ENCODE measurements around the gene YIPF2.

YIPF2 gene

DNA sequence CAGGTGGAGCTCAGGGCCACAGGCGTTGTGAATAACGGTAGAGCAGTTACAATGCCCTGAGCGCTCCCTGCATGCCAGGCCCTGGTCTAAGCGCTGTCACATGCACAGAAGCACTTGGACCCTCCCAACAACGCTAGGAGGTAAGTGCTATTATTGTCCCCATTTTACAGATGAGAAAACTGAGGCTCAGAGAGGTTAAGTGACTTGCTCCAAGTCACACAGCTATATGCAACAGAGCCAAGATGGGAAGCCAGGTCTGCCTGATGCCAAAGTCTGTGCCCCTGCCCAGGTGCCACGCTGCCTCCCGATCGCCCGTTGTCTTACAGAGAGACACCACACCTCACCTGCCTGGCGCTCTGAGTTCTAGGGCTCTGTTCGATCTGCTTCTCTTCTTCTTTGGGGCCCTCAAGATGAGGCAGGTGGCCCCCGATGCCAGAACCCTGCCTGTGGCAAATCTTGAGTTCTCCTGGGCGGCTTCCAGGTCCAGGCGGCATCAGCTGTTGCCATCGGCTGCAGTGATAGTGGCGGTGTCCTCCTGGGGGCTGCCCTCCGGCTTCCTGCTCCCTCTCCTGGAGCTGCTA lies 20.0 kb downstream of the YIPF2 start:
- H3K4me3 ChIP-seq (replicated peaks in 1 of 2; ENCODE audit: low read depth in 2 of 2, low read length in 2 of 2): no peak overlapping the region
- no peak for DNase-seq (ENCODE audit: low read depth in 2 of 2)
- TF ChIP-seq, protein P1, sequence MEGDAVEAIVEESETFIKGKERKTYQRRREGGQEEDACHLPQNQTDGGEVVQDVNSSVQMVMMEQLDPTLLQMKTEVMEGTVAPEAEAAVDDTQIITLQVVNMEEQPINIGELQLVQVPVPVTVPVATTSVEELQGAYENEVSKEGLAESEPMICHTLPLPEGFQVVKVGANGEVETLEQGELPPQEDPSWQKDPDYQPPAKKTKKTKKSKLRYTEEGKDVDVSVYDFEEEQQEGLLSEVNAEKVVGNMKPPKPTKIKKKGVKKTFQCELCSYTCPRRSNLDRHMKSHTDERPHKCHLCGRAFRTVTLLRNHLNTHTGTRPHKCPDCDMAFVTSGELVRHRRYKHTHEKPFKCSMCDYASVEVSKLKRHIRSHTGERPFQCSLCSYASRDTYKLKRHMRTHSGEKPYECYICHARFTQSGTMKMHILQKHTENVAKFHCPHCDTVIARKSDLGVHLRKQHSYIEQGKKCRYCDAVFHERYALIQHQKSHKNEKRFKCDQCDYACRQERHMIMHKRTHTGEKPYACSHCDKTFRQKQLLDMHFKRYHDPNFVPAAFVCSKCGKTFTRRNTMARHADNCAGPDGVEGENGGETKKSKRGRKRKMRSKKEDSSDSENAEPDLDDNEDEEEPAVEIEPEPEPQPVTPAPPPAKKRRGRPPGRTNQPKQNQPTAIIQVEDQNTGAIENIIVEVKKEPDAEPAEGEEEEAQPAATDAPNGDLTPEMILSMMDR (IDR thresholded peaks at IDR 0.05; ENCODE audit: low read depth, low read length): no peak

DNA sequence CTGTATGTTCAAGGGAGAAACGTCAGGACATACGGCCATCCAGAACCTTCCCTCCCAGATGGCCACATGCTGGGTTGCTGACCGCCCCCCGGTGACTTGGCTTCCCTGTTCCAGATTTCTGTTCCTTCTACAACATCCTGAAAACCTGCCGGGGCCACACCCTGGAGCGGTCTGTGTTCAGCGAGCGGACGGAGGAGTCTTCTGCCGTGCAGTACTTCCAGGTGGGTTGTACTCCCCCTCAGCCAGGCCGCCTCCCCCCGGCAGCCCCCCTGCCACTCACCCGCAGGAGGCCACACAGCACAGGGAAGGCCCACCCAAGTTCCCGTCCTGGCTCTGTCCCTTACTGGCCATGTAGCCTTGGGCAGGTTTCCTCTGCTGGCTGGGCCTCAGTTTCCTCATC lies 20.5 kb downstream of the YIPF2 start:
- H3K4me3 ChIP-seq (replicated peaks in 1 of 2; ENCODE audit: low read depth in 2 of 2, low read length in 2 of 2): no peak overlapping the region
- no peak for DNase-seq (ENCODE audit: low read depth in 2 of 2)

DNA sequence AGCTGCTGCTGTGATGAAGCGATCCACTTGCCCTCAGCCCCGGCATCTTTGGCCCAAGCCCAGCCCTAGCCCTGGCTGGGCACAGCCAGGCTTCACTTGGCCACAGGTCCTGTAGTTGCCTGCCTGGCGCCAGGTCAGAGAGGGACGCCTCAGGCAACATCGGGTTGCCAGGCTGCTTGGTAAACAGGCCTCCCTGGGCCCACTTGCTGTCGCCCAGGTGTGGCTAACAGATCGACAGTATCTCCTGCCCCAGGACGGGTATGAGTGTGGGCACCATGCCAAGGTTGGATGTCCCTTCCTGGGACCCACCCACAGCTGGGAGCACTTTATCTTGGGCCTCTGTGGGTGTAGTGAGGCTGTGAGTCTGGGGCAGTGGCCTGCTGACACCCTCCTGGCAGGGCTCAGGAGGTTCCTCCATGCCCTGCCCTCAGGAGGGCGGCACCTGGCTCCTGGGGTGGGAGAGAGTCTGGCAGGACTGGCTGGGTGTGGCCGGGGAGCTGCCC lies 29.2 kb downstream of the YIPF2 start:
- no peak for DNase-seq (ENCODE audit: low read depth in 2 of 2)
- TF ChIP-seq, protein P1 (IDR thresholded peaks at IDR 0.05; ENCODE audit: low read depth, low read length): no peak
- no peak overlapping the region for H3K4me3 ChIP-seq (replicated peaks in 1 of 2; ENCODE audit: low read depth in 2 of 2, low read length in 2 of 2)

More for the DNA sequence above, 20.5 kb downstream of the YIPF2 start:
- TF ChIP-seq, protein P1 (IDR thresholded peaks at IDR 0.05; ENCODE audit: low read depth, low read length): no peak

DNA sequence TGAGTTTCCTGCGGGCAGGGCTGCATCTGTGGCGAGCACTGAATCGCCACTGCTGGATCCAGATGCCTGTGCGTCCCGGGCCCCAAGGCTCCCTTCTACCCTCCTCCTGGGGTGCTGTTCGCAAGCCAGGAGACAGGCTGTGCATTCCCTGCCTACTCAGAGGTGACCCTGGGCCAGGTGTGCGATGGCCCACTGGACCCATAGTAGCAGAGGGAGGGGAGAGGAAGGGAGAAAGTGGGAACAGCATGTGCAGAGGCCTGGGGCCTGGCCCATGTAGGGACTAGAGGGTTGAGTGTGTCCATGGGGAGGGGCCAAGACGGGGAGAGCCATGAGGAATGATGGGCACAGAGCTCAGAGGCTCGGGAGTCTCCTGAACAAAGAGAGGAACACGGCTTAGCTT lies 29.8 kb downstream of the YIPF2 start:
- no peak overlapping the region for H3K4me3 ChIP-seq (replicated peaks in 1 of 2; ENCODE audit: low read depth in 2 of 2, low read length in 2 of 2)
- DNase-seq (ENCODE audit: low read depth in 2 of 2): no peak
- TF ChIP-seq, protein P1 (IDR thresholded peaks at IDR 0.05; ENCODE audit: low read depth, low read length): no peak

DNA sequence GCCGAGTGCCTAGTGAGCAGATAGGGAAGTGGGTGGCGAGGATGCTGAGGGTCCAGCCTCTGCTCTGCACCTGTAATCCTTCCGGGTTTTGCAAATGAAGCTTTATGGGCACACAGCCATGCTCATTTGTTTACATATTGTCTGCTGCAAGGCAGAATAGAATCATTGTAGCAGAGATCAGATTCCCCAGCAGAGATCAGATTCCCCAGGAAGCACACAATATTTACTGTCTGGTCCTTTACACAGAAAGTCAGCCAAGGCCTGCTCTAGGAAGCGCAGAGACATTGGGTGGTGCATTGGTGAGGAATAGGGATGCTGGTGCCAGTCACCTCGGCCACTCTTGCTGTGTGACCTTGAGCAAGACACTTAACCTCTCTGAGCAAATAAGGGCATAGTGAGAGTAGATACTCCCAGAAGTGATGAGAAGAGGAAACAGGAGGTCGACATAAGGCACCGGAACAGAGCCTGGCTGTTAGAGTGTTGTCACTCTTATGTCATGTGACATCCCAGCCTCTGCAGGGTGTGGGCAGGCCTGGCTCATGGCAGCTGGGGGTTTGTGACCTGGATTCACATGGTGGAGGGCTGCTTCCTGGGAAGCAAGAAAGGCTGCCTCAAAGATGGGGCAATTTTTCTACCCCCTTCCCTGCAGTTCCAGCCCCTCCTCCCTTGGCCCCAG lies 31.4 kb downstream of the YIPF2 start:
- TF ChIP-seq, protein P1 (IDR thresholded peaks at IDR 0.05; ENCODE audit: low read depth, low read length): no peak
- no peak for DNase-seq (ENCODE audit: low read depth in 2 of 2)
- H3K4me3 ChIP-seq (replicated peaks in 1 of 2; ENCODE audit: low read depth in 2 of 2, low read length in 2 of 2): no peak overlapping the region

DNA sequence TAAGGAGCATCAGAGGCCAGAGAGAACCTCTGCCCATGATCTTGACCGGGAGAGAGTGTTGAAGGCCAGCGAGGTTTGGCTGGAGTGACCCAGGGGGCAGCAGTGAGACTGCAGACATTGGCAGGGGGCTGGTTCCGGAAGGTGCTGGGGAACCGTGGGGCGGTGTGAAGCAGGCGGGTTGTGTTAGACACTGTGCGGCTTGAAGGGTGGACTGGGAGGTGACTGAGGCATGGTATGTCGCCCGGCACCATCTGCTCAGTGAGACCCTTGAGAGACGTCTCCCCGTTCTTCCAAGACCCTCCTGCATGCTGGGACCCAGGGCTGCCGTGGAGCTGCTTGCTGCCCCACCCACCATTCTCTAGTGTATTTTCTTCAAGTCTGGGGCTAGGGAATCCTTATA lies 32.5 kb downstream of the YIPF2 start:
- H3K4me3 ChIP-seq (replicated peaks in 1 of 2; ENCODE audit: low read depth in 2 of 2, low read length in 2 of 2): no peak overlapping the region
- DNase-seq (ENCODE audit: low read depth in 2 of 2): no peak
- TF ChIP-seq, protein P1 (IDR thresholded peaks at IDR 0.05; ENCODE audit: low read depth, low read length): no peak
